Panc1 (cell line): ENCODE data around the gene GNE. TPM values are rescaled to one million over a fixed set of nuclear protein-coding genes. Genes with fewer than 3 reads are reported as not detected.
"Not testable (repeated sequence)": the region's sequence is repeated elsewhere in the genome, so short reads cannot be mapped to it uniquely, and the experiment has no call there.

Experiments
- ATAC-seq: fragments of 200-7000 bp; cut with Tn5 transposase; 2 replicates; pipeline ENCODE4 v1.9.1; 2020; ENCODE audit warnings: mild to moderate bottlenecking, moderate library complexity
- BruUV-seq: library from RNA; stranded (reverse); fragments of 400-500 nt; replicated peaks from 2 replicates; lab custom pipeline; 2021; lab: Mats Ljungman, UMichigan
- CTCF ChIA-PET: fragments of 300-600 bp; sonication (Branson Sonifier 250); formaldehyde crosslinking; loops from one replicate; lab custom pipeline; 2022; ENCODE audit warnings: antibody characterized with exemption; lab: Charles Lee
- POLR2A ChIA-PET: fragments of 300-600 bp; sonication (Branson Sonifier 250); formaldehyde crosslinking; loops from one replicate; lab custom pipeline; 2022; ENCODE audit warnings: antibody characterized with exemption; lab: Charles Lee
- DNase-seq: peaks from one replicate; pipeline ENCODE4 v3.0.0-alpha.2; 2010; ENCODE audit warnings: low read depth, low spot score
- H3K27ac ChIP-seq: 2 replicates; pipeline ENCODE4 v1.5.1; 2011; ENCODE audit warnings: mild to moderate bottlenecking, low read length, inconsistent platforms
- H3K27me3 ChIP-seq: fragments of 200-500 bp; sonication (Bioruptor generic); 2 replicates; pipeline ENCODE4 v1.6.0; 2014; ENCODE audit warnings: low read length, inconsistent platforms; ENCODE audit not compliant: control insufficient read depth, insufficient read depth
- H3K36me3 ChIP-seq: fragments of 200-500 bp; sonication (Bioruptor generic); 2 replicates; pipeline ENCODE4 v1.5.1; 2014; ENCODE audit warnings: inconsistent platforms, mild to moderate bottlenecking, low read length, moderate library complexity; ENCODE audit not compliant: control insufficient read depth, insufficient read depth
- H3K4me1 ChIP-seq: 2 replicates; pipeline ENCODE4 v1.5.1; 2011; ENCODE audit warnings: inconsistent platforms, mild to moderate bottlenecking, low read length, moderate library complexity; ENCODE audit not compliant: control insufficient read depth, insufficient read depth
- H3K4me3 ChIP-seq, 2 experiments: 2 replicates each; pipeline ENCODE4 v1.5.1; 2011 to 2012; ENCODE audit warnings: low read depth in 2 of 2, low read length in 2 of 2, mild to moderate bottlenecking in 2 of 2, inconsistent platforms in 1 of 2, moderate library complexity in 1 of 2
- H3K9me3 ChIP-seq: fragments of 200-500 bp; sonication (Bioruptor generic); 2 replicates; pipeline ENCODE4 v1.5.1; 2014; ENCODE audit warnings: low read depth, mild to moderate bottlenecking, inconsistent platforms, low read length, moderate library complexity; ENCODE audit not compliant: control insufficient read depth, insufficient read depth
- POLR2AphosphoS5 ChIP-seq: IDR thresholded peaks from 2 replicates; pipeline ENCODE4 v1.6.1; 2012; ENCODE audit warnings: mild to moderate bottlenecking, low read depth, low read length, moderate library complexity
- SIN3A ChIP-seq: IDR thresholded peaks from 2 replicates; pipeline ENCODE4 v1.6.1; 2012; ENCODE audit warnings: low read depth, mild to moderate bottlenecking, low read length, moderate library complexity, borderline replicate concordance; ENCODE audit not compliant: insufficient read depth
- TCF7L2 ChIP-seq: IDR thresholded peaks from 2 replicates; pipeline ENCODE4 v1.6.1; 2011; ENCODE audit warnings: mild to moderate bottlenecking, low read depth, low read length, inconsistent platforms
- in situ Hi-C: cut with HindIII; loops from 2 replicates; pipeline ENCODE4 v1.10.0; 2016; ENCODE audit warnings: low sequenced_read_pairs, low pct_unique_long_range_greater_than_20kb
- intact Hi-C: fragments of 100-400 bp; cut with micrococcal nuclease; formaldehyde crosslinking; loops from one replicate; pipeline ENCODE4 v1.10.0; 2022; ENCODE audit not compliant: unreplicated experiment
- total RNA-seq: library from RNA; stranded (reverse); gene quantifications from one replicate; pipeline ENCODE4 v1.2.1, GENCODE V29; 2021; ENCODE audit not compliant: unreplicated experiment
- TF ChIP-seq, protein P1 (sequence below): fragments of 450-650 bp; IDR thresholded peaks from 2 replicates; pipeline ENCODE4 v1.5.1; 2017; ENCODE audit warnings: mild to moderate bottlenecking
- TF ChIP-seq, protein P2 (sequence below), 2 experiments: IDR thresholded peaks; 2 replicates each; pipeline ENCODE4 v1.6.1; 2011 to 2012; ENCODE audit warnings: low read depth in 2 of 2, control low read depth in 1 of 2, low read length in 1 of 2, mild to moderate bottlenecking in 1 of 2, moderate library complexity in 1 of 2; ENCODE audit not compliant: insufficient read depth in 1 of 2

Gene GNE
- total RNA-seq, 1 experiment from 2014 or later: 107 TPM

DNA sequence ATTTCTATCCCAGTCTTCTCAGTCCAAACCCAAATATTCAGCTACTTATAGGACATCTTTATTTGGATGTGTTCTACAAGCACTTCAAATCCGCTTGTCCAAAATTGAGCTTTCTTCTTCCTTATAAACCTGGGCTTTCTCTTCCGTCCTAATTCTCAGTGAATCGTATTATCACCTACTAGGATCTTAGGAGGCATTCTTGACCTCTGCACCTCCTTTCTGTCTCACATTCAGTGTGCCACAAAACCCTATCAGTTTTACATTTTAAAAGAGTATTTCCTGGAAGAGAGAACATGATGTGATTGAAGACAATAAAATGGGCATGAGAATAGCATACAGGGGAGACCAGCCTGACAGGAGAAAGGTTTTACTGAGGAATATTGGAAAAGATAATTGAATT is 16.8 kb upstream of the GNE start:
- DNase-seq: no peak
- Histone ChIP-seq H3K36me3 (no peaks in the 10 kb centered on the region), H3K27ac (peak overlapping the region; percentile 59), H3K4me1 (0 out of 2 replicates have a peak, but pooled peaks cover 9% of the 10 kb centered on the region), H3K4me3 (peak overlapping the region; percentile 25 to 44), H3K9me3 (no peaks in the 10 kb centered on the region), H3K27me3 (no peaks in the 10 kb centered on the region)
- BruUV-seq: no TSS peak
- 0 out of 2 replicates have a peak, but pooled peaks have one; percentile 13 for ATAC-seq
- CTCF ChIA-PET: interaction anchor here (0.6 to 1.8 kb wide), 3 partner anchors 22 to 264 kb away, joined by 4 to 6 read pairs (median 5); no protein-coding TSS in a partner anchor
- TF ChIP-seq, protein P1, sequence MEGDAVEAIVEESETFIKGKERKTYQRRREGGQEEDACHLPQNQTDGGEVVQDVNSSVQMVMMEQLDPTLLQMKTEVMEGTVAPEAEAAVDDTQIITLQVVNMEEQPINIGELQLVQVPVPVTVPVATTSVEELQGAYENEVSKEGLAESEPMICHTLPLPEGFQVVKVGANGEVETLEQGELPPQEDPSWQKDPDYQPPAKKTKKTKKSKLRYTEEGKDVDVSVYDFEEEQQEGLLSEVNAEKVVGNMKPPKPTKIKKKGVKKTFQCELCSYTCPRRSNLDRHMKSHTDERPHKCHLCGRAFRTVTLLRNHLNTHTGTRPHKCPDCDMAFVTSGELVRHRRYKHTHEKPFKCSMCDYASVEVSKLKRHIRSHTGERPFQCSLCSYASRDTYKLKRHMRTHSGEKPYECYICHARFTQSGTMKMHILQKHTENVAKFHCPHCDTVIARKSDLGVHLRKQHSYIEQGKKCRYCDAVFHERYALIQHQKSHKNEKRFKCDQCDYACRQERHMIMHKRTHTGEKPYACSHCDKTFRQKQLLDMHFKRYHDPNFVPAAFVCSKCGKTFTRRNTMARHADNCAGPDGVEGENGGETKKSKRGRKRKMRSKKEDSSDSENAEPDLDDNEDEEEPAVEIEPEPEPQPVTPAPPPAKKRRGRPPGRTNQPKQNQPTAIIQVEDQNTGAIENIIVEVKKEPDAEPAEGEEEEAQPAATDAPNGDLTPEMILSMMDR: no peak
- TF ChIP-seq SIN3A (no peak), TCF7L2 (no peak), POLR2AphosphoS5 (no peak)
- TF ChIP-seq, protein P2, sequence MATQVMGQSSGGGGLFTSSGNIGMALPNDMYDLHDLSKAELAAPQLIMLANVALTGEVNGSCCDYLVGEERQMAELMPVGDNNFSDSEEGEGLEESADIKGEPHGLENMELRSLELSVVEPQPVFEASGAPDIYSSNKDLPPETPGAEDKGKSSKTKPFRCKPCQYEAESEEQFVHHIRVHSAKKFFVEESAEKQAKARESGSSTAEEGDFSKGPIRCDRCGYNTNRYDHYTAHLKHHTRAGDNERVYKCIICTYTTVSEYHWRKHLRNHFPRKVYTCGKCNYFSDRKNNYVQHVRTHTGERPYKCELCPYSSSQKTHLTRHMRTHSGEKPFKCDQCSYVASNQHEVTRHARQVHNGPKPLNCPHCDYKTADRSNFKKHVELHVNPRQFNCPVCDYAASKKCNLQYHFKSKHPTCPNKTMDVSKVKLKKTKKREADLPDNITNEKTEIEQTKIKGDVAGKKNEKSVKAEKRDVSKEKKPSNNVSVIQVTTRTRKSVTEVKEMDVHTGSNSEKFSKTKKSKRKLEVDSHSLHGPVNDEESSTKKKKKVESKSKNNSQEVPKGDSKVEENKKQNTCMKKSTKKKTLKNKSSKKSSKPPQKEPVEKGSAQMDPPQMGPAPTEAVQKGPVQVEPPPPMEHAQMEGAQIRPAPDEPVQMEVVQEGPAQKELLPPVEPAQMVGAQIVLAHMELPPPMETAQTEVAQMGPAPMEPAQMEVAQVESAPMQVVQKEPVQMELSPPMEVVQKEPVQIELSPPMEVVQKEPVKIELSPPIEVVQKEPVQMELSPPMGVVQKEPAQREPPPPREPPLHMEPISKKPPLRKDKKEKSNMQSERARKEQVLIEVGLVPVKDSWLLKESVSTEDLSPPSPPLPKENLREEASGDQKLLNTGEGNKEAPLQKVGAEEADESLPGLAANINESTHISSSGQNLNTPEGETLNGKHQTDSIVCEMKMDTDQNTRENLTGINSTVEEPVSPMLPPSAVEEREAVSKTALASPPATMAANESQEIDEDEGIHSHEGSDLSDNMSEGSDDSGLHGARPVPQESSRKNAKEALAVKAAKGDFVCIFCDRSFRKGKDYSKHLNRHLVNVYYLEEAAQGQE (IDR thresholded peaks at IDR 0.05; ENCODE audit: insufficient read depth in 1 of 2, low read depth in 2 of 2, low read length in 1 of 2): no peak
- POLR2A ChIA-PET: interaction anchor here (0.7 to 1.6 kb wide), 2 partner anchors 10 kb away, joined by 3 read pairs; no protein-coding TSS in a partner anchor
- in situ Hi-C loops (no loop called here), intact Hi-C loops (no loop called here)

DNA sequence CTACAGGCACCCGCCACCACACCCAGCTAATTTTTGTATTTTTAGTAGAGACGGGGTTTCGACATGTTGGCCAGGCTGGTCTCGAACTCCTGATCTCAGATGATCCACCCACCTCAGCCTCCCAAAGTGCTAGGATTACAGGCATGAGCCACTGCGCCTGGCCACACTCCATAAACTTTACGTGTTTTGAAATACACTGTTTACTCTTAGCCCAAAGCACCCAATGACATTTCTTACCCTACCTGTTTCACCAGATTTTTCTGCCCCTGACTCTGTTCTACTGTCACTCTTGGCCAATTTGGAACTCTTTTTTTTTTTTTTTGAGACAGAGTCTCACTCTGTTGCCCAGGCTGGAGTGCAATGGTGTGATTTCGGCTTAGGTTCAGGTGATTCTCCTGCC is 15.1 kb upstream of the GNE start:
- intact Hi-C loops, H3K27ac ChIP-seq, H3K36me3 ChIP-seq, DNase-seq, BruUV-seq, ATAC-seq, in situ Hi-C loops, H3K27me3 ChIP-seq, H3K9me3 ChIP-seq, H3K4me3 ChIP-seq, H3K4me1 ChIP-seq: not testable (repeated sequence)
- ChIA-PET POLR2A (interaction anchor here (1.3 kb wide), 1 partner anchor 55 kb away, joined by 3 read pairs; no protein-coding TSS in a partner anchor), CTCF (interaction anchor here (0.6 to 1.4 kb wide), 2 partner anchors 55 to 1556 kb away, joined by 3 to 7 read pairs; no protein-coding TSS in a partner anchor)

DNA sequence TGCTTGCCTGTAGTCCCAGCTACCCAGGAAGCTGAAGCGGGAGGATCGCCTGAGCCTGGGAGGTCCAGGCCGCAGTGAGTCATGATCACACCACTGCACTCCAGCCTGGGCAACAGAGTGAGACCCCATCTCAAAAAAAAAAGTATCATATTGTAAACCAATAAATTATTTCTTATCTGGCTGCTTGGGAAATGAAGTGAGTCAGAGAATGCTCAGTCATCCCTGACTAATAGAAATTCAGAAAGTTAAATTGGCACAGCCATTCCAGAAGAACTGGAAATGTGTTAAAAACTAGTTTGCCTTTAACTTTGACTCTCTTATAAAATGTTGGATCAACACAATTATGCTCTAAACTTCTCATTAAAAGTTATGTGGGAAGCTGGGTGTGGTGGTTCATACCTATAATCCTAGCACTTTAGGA is 9.8 kb upstream of the GNE start:
- no peak overlapping the region for H3K4me3 ChIP-seq
- ChIA-PET CTCF (no interaction called here), POLR2A (no interaction called here)
- H3K27ac ChIP-seq: no peak overlapping the region
- TF ChIP-seq POLR2AphosphoS5 (no peak), SIN3A (no peak), TCF7L2 (no peak)
- TF ChIP-seq, protein P1: no peak
- TF ChIP-seq, protein P2 (IDR thresholded peaks at IDR 0.05; ENCODE audit: insufficient read depth in 1 of 2, low read depth in 2 of 2, low read length in 1 of 2): no peak
- DNase-seq (no peak), ATAC-seq (peak; percentile 28; the same call in 1 of the 2 replicates)
- intact Hi-C loops: no loop called here
- no TSS peak for BruUV-seq
- no peaks in the 10 kb centered on the region for H3K9me3 ChIP-seq
- in situ Hi-C loops: no loop called here
- no peaks in the 10 kb centered on the region for H3K36me3 ChIP-seq
- H3K27me3 ChIP-seq: no peaks in the 10 kb centered on the region
- 0 out of 2 replicates have a peak, but pooled peaks cover 3% of the 10 kb centered on the region for H3K4me1 ChIP-seq
